IPS-NIHi11 (cell line): ENCODE data around the gene OSCP1.
"Not testable (repeated sequence)": the region's sequence is repeated elsewhere in the genome, so short reads cannot be mapped to it uniquely, and the experiment has no call there.

Source experiments
- DNase-seq: peaks from one replicate; pipeline ENCODE4 v3.0.0; 2012; ENCODE audit warnings: mixed read lengths, low spot score

OSCP1 gene

DNA sequence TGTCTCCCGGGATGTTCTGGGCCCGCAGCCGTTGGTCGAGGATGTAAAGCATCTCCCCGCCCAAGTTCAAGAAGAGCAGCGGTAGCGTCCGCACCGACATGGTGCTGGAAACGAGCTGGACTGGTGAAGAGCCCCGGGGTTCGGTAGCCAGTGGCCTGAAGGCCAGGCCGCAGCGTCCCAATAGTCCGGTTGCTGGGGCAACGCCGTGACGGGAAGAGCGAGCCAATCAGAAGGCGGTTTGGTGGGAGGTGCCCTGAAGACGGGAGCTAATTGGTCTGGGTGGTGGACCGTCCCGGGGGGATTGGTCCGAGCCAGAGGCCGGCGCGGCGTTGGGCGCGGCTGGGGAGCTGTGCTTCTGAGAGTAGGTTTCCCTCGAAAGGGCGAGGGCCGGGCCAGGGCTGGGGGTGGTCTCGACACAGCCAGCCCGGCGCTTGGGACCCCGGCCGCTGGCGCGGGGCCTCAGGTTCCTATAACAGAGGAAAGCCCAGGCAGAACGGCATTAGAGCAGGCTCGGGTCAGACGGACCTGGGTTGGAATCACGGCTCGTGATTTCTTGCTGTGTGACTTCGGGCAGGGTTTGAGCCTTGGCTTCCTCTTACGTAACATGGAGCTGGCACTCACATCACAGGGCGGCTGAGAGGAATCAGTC lies at the start of gene OSCP1:
Gene OSCP1 (minus strand): TSS at position 182 of the 649 bp plus-strand sequence. CDS start 82 bp downstream, at position 100.
- DNase-seq, result peak; percentile 100

DNA sequence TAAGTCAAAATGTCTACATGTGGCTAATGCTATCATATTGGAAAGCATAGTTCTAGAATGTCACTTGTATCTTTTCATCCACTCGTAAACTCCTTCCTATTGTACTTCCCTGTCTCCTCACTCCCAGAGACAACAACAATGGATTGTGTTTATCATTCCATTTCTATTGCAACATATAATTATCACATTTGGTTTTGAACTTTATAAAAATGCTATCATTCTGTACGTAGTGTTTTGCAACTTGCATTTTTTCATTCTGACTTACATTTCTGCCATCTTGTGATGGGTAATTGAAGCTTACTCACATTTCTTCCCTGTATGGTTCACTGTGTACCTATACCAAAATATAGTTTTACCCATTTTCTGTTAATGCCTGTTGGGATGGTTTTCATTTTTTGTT lies 47.0 kb upstream of the OSCP1 start:
- DNase-seq, result no peak

GRCh38 chr1:36494971-36495370 lies 44.7 kb upstream of the OSCP1 start:
- DNase-seq, result no peak

- no peak for DNase-seq
These were observed 43.3 kb upstream of the OSCP1 start for GRCh38 chr1:36493524-36493923.

DNA sequence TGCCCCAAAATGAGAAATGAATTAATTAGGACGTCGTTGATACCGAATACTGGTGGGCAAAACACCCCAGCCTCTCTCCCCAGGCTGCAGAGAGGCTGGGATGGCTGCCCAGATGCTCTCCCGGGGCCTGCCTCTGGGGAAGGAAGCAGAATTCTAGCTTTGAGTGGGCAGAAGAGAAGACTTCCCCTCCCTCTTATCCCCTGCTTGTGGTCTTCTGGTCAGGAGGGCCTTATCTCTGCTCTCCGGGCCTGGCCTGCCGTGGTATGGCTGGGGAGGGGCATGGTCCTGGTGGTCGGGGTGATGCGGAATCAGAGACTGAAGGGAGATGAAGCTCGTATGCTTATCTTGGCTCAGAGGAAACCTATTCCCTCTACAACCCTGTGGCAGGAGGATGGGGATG lies 42.2 kb upstream of the OSCP1 start:
- DNase-seq, result no peak

DNA sequence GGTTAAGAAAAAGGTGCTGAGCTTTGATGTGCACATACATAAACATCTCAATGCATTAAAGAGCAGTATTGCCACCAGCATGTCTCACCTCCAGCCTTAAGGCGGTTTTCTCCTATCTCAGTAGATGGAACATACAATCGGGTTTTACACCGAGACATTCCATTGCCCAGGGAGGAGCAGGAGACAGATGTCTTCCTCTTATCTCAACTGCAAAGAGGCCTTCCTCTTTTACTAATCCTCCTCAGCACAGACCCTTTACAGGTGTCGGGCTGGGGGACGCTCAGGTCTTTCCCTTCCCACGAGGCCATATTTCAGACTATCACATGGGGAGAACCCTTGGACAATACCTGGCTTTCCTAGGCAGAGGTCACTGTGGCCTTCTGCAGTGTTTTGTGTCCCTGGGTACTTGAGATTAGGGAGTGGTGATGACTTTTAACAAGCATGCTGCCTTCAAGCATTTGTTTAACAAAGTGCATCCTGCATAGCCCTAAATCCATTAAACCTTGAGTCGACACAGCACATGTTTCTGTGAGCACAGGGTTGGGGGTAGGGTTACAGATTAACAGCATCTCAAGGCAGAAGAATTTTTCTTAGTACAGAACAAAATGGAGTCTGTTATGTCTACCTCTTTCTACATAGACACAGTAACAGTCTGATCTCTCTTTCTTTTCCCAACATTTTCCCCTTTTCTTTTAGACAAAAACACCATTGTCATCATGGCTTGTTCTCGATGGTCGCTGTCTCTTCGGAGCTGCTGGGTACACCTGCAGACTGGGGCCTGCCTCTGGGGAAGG lies 39.2 kb upstream of the OSCP1 start:
- not testable (repeated sequence) for DNase-seq

DNA sequence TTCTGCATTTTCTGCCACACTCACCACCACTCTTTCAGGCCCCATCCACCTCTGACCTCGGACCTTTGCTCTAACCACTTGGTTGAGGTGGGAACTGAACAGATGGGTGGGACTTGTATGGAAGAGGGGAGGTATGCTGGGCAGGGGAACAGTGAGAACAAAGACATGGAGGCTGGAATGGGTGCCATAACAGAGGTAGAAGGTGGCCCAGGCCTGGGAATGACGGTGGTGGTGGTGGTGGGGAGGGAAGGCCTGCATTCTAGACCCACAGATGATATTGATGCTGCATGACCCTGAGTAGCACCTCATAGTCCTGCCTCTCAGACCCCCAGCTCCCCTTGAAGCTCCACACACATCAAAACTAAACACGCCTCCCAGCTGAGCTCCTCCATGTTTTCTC lies 37.7 kb upstream of the OSCP1 start:
- no peak for DNase-seq

DNA sequence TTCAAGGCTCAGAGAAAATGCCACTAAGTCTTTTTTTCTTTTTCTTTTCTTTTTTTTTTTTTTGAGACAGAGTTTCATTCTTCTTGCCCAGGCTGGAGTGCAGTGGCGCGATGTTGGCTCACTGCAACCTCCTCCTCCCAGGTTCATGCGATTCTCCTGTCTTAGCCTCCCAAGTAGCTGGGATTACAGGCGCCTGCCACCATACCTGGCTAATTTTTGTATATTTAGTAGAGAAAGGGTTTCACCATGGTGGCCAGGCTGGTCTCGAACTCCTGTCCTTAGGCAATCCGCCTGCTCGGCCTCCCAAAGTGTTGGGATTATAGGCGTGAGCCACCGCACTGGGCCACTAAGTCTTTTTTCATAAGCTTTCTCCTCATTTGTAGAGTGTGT lies 37.1 kb upstream of the OSCP1 start:
- DNase-seq, result not testable (repeated sequence)

DNA sequence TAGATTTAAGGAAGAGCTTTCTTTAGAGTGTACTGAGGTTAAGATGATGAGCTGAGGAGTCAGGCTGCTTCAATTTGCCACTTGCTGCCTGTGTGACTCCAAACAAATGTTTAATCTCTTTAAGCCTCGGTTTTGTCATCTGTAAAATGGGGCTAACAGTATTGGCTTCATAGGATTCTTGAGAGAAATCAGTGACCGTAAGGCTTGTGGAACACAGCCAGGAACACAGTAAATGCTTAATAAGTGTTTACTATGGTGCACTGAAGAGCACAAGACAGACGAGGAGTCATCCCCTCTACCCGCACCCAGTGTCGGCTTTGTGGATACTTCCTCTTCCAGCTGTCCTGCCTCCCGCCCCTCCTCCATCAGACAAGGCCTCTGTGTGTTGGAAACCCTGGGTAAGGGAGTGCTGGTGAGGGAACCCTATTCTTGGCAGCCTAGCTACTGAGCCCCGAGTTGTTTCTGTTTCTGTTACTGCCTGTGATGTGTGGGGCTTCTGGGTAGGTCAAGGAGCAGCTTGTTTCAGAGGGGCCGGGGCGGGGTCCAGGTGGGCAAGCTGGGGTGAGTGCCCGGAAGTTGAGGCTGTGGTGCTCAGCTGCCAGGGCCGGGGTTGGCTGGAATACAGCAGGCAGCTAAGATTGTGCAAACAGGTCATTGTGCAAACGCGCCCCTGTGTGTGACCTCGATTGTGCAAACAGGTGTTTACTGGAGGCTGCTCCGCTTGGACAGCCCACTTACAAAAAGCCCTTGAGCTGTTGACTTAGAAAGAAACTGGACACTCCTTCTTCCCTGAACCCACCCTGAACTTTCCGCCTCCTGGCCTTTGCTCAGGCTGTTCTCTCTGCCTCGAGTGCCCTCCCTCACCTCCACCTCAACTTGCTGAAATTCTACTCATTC lies 36.4 kb upstream of the OSCP1 start:
- no peak for DNase-seq

GRCh38 chr1:36486093-36486438 lies 35.8 kb upstream of the OSCP1 start:
- no peak for DNase-seq

GRCh38 chr1:36484099-36484498 lies 33.8 kb upstream of the OSCP1 start:
- no peak for DNase-seq

DNA sequence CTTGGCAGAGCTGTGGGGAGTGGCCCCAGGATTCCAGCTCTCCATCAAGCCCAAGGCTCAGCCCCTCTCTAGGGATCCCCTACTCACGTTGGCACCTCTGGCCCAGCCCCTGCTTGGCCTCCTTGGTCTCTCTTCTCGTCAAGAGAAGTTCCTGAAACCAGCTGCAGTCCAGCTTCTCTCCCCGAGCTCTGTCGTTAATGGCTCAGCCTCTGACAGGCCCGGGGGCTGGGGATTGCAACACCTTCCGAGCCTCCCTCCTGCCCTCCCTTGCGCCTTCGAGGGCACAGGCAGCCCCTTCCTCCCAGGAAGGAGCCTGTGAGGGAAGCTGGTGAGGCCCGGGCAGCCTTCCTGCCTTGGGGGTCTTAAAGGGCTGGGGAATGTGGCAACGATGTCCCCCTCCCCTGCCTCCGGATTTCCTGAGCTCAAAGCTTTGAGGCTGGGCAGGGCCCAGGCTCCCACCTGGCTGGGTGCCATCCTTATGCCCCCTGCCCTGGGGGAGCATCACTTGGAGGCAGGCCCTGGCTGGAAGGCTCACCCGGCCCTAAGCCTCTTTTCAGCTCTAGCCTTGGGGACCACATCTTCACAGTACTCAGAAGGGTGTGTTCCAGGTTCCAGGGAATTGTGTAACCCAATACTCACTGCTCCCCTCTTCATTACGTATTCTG lies 32.6 kb upstream of the OSCP1 start, which contains the start of gene CSF3R:
Gene CSF3R (minus strand): TSS at position 190 of the 665 bp plus-strand sequence. CDS start 3,417 bp downstream, outside the sequence.
- DNase-seq, result no peak

DNA sequence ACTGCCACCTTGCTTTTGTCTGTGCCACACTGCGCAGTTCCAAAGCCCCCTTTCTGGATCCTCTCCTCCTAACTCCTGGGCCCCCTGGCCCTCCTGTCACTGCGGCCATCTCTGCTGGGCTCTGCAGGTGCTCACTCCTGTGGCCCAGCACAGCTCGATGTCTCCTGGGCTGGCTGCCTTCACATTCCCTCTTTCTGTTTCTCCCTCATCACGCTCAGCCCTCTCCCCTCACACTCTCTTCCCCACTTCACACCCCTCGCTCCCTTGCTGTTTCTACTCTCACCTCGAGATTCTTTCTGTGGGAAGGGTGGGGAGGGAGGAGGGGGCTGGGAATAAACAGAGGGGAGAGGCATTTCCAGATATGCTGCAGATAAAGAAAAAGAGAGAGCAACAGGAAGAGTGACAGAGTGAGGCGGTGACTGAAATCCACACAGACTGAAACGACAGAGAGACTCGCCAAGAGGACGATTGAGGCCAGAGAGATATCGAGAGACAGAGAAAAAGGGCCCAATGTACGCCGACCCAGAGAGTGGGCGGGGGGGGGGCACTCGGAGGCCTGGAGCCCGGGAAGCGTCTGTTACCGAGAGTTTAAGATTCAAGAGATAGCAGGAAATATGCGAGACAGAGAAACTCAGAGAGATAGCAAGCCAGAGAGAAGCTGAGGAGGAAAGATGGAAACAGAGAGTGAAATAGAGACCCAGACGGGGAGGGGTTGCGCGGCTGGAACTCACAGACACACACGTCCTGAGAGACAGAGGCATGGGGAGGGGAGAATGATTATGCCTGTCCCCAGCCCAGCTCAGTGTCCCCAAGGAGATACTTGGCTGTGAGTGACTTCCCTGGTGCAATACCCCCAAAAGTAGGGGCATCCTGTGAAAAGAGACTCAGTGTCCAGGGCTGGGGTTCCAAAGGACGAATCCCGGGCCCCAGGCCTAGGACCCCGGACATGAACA lies 31.8 kb upstream of the OSCP1 start:
- DNase-seq, result no peak

DNA sequence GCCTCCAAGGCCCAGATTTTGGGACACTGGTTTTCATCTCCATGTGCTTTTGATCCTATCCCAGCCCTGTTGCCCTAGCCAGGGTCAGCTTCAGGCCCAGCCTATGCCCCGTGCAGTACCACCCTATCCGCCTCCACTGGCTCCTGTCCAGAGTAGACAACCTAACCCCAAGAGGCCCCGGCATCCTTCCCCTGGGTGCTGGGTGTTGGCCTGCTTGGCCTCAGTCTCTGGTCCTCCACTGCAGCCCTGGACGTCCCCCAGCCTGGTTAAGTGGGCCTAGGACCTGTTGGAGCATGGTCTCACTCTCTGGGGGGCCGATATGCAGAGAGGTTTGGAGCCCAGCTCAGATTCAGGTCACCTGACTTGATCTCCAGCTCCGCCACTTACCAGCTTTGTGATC lies 30.8 kb upstream of the OSCP1 start:
- DNase-seq, result no peak

DNA sequence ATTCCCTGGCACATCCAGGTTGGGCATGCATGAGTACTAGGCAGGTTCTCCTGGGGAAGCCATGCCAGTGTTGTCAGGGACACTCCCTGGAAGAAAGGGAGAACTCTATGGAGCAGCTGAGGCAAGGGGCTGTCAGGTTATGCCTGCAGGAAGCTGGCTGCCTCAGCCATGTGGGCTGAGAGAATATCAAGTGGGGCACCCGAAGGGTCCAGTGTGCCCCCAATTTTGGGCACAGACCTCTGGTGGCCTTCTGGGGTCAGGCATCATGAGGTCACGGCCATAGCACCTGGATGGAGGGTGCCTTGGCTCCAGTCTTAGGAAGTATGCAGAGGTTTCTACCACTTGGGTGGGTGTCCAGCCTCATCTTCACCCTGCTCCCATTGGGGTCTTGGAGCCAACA lies 29.9 kb upstream of the OSCP1 start:
- DNase-seq, result no peak

GRCh38 chr1:36479505-36480051 lies 29.3 kb upstream of the OSCP1 start:
- DNase-seq, result no peak

DNA sequence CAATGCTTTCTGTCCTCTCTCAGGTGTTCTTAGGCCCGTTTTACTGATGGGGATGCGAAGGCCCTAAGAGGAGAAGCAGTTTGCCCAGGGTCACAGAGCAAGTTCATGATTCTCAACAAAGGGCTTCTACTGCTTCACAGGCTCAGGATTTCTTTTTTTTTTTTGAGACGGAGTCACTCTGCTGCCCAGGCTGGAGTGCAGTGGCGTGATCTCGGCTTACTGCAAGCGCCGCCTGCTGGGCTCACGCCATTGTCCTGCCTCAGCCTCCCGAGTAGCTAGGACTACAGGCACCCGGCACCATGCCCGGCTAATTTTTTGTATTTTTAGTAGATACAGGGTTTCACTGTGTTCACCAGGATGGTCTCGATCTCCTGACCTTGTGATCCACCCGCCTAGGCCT lies 27.4 kb upstream of the OSCP1 start:
- DNase-seq, result not testable (repeated sequence)

- no peak for DNase-seq
These were observed 26.7 kb upstream of the OSCP1 start for GRCh38 chr1:36476945-36477344.

DNA sequence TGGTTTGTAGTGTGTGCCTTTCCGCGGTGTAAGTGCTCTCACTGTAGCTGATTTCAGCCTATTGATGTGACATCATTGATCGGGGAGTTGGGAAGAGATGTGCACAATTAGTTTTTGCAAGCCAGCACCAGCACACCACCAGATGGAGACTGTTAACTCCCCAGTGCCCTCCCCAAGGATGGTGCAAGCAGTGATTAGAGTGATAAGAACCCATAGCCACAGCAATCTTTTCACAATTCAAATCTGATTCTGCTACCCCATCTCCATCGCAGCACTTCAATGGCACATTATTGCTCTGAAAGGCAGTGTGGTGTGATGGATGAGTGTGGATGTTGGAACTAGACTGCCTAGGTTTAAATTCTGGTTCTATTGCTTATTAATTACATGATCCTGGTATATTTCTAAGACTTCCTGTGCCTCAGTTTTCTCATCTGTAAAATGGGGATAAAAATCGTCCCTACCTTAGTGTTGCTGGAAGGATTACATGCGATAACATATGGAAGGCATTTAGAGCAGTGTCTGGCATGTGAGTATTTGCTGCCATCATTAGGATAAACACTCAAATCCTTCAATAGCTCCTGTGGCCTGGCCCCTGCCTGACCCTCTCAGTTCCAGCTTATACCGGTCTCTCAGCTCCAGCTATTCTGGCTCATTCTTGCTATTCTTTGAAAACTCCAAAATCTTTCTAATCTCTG lies 25.8 kb upstream of the OSCP1 start:
- DNase-seq, result no peak

DNA sequence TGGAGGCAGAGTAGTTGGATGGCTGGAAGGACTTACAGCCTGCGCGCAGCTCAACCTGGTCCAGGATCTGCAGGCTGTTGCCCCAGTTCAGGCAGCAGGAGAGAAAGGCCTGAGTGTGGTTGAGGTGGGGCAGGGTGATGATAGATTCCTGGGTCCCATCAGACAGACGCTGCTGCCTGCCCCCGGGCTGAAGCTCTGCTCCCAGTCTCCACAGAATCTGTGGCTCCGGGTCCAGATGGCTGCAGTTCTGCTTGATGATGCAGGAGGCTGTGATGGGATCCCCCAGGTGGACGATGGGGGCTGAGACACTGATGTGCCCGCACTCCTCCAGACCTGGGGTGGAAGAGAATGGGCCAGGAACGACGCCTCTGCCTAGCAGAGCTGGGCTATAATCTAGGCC lies 25.1 kb upstream of the OSCP1 start:
- no peak for DNase-seq
